Right ventricle myocardium superior (tissue), 1 donor: ENCODE results near the gene CSRP1. TPM values are rescaled to one million over a fixed set of nuclear protein-coding genes. Genes with fewer than 3 reads are reported as not detected.
"Not testable (repeated sequence)": the region's sequence is repeated elsewhere in the genome, so short reads cannot be mapped to it uniquely, and the experiment has no call there.

Experiments
- ATAC-seq: fragments of 200-7000 bp; cut with Tn5 transposase; one replicate; pipeline ENCODE4 v1.9.1; 2020; ENCODE audit warnings: mild to moderate bottlenecking; ENCODE audit not compliant: poor library complexity
- DNase-seq: peaks from one replicate; pipeline ENCODE4 v3.0.0-alpha.2; 2020
- intact Hi-C: fragments of 100-400 bp; cut with DNase I; formaldehyde crosslinking; loops from one replicate; pipeline ENCODE4 v1.11.2; 2022
- total RNA-seq: library from RNA; stranded (reverse); fragmentation: NEBNext Ultra II Directional; extraction: Animal tissue kit (Norgen Biotek cat#: 25700); gene quantifications from one replicate; pipeline ENCODE4 v1.2.1, GENCODE V29; 2021
- donor health status: DM: no; HTN: yes; CAD: no; lungs with severe emphysema.

The CSRP1 gene
- total RNA-seq, 1 donor from 2014 or later = 53.1 TPM

GRCh38 chr1:201486187-201486586 lies 20.7 kb downstream of the CSRP1 start:
- intact Hi-C loops = no loop called here
- DNase-seq (no peak), ATAC-seq (no peak)

DNA sequence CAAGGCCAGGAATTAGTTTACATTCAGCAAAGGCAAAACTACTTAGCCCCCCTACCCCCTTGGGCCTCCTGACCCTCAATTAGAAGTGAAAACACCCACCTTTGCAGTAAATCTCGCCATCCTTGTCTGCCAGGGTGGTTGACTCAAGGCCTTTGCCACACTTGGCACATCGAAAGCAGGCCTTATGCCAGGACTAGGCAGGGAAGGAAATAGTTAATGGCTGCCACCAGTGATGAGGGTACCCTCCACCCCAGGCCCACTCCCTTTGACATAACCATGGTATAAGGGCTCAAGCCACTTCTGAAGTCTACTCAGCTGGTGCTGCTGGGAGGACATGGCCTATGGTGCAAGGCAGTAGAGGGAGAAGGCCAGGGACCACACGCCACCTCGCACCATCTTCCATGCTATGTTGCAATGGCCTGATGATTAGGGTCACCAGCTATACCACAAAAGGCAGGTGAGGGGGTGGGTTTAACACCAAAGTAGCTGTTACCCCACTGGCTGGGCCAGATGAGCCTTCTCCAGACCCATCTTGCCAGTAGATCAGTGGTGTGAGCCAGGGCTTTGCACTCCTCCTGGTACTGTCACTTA lies 21.6 kb downstream of the CSRP1 start:
- DNase-seq = no peak
- intact Hi-C loops = no loop called here

DNA sequence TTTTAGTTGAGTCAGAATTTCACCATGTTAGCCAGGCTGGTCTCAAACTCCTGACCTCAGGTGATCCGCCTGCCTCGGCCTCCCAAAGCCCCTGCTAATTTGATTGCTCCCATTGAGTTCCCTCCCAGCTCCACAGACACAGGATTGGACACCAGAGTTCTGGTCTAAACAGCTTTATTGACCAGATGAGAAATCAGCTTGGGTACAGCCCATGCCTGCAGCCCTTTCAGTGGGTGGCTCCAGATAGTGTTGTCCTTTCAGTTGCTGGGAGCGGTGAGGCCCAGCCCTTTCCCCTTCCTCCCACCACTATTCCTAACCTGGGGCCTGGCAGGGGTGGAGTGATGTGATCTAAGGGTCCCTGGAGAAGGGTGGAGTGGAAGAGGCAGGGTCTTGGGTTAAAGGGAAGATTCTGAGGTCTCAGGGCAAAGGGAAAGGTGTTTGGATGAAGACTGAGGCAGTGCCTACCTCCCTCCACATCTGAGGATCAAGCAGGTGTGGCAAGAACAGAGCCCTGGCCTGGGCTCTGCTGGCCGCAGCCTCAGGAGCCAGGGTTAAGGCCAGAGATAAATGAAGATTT lies 23.5 kb downstream of the CSRP1 start:
- no peak for DNase-seq
- intact Hi-C loops = no loop called here
- no peak for ATAC-seq

More for the DNA sequence above, 21.6 kb downstream of the CSRP1 start:
- no peak for ATAC-seq

DNA sequence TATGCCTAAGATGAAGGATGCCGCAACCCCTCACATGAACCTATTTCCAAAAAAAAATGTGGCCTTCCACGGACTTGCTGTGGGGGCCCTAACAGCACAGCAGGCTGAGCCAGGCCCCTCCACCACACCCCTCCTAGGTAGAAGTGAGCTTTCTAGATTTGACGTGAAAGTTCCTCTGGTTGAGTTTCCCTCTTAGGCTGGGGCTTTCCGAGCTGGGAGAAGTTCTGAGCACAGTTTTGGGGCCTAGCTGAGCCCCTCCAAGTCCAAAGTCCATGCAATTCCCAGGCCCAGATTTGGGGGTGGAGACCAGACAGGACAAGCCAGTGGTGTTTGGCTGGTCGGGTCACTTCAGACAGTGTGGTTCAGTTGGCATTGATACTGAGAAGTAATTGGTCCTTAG lies 24.2 kb downstream of the CSRP1 start:
- DNase-seq = no peak
- no peak for ATAC-seq
- intact Hi-C loops = loop anchor here (1.0 kb wide), 1 partner anchor 31 kb away; no protein-coding TSS in a partner anchor

GRCh38 chr1:201481761-201482493 lies 25.0 kb downstream of the CSRP1 start:
- intact Hi-C loops = loop anchor here (1.0 to 2.0 kb wide), 2 partner anchors 31 to 33 kb away; no protein-coding TSS in a partner anchor
- DNase-seq (peak; percentile 89), ATAC-seq (peak; percentile 91)

- intact Hi-C loops = loop anchor here (2.0 kb wide), 1 partner anchor 32 kb away; no protein-coding TSS in a partner anchor
- ATAC-seq (peak; percentile 13), DNase-seq (no peak)
Measured at GRCh38 chr1:201481004-201481380, 25.9 kb downstream of the CSRP1 start.

DNA sequence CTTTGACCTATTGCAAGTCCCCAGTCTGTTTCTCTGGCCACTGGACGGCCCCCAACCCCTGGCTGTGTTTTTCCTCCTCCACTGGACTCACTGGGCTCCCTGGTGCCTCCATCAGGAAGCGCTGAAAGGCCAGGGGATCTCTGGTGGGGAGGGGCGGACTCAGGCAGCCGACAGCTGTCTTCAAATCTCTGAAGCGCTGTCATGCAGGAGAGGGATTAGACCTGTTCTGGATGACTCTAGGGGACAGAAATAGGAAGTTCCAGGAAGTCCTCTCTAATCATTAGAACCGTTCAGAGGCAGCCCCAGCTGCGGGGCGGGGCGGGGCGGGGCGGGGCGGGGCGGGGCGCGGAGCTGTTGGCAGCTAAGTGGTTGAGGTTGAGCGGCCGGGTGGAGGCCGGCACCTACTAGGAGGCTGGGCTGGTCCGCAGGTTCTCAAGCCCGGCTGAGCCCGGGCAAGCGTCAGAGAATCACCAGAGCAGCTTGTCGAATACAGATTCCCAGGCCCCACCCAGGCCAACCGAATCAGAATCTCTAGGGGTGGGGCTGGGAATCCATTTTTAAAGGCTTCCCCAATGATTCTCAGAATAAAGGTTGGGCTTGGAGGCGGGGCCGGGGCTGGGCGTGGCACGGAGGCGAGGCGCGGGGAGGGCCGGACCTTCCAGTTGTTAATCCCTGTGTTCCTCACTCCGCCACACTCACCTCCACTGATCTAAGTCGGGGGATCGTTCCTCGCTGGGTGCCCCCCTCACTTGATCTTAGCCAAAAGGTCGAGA lies 26.5 kb downstream of the CSRP1 start:
- DNase-seq = peak; percentile 87
- intact Hi-C loops = loop anchor here (2.0 kb wide), 1 partner anchor 32 kb away; no protein-coding TSS in a partner anchor
- ATAC-seq = peak; percentile 64

GRCh38 chr1:201479201-201479730 lies 27.7 kb downstream of the CSRP1 start:
- intact Hi-C loops = no loop called here
- ATAC-seq (no peak), DNase-seq (peak; percentile 45)

DNA sequence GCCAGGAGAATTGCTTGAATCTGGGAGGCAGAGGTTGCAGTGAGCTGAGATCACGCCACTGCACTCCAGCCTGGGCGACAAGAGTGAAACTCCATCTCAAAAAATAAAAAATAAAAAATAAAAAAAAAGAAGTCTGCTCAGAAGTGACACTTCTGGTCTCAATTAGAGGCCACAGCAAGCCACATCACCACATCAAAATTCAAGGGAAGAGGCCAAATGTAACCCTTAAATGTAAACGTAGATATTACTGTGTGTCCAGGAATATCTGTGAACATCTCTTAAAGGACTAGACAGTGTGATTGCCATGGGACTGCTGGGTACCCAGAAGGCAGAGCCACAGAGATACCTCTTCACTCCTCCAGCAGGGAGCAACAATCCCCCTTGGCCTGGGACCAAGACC lies 28.3 kb downstream of the CSRP1 start:
- ATAC-seq, DNase-seq, intact Hi-C loops: not testable (repeated sequence)

DNA sequence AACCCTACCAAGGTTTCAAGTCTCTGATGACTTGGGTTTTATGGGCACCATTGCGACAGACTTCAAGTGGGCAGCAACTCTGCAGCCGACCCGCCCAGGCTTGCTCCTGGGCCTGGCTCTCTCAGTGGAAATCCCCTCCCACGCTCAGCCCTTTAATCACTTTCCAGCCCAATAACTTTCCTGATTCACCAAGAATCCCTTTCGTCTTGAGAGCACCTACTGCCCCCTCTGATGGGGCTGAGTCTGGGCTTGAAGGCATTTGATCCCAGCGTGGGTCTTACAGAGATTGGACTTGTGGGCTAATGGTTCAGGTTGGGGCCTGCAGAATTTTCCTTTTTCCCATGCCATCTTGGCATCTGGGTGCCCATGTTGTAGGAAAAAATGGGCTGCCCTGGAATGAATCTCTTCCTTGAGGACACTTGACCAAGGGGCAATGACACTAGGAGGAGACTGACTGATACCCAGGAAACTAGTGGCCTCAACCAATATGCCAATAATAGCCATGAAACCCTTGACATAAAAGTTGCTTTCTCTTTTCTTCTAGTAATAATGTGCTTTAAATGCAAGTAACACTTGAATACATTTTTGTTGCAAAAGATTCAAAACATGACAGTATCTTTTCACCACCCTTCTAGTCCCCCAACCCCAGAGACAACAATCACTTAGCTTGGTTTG lies 30.1 kb downstream of the CSRP1 start:
- no peak for ATAC-seq
- no peak for DNase-seq
- intact Hi-C loops = no loop called here

DNA sequence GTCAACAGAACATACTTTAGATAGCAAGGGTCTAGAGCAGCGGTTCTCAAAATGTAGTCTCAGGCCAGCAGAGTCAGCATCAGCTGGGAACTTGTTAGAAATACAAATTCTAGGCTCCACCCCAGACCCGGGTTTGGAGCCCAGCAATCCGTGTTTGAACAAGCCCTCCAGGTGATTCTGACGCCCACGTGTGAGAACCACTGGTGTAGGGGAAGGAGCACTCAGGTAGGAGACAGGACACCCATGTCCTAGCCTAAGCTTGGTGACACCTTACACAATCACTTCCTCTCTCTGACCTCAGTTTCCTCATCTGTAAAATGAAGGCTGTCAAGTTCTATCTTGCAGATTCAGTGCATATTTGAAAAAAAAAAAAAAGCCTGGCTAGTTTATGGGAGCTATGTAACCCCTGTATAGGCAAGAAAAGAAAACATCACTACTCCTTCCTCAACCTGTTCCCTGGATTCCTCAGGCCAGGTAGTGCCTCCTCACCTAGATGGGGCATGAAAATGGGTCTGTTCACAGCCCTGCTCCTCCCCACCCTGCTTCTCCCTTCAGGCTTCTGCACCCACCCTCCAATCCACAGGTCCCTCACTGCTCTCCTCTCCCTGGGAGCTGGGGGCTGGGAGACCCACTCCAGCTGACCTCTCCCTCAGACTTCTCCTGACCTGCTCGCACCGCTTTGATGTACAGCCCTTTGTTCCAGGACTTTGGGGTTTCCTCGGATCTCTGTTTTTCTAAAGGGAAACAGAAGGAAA lies 30.8 kb downstream of the CSRP1 start:
- no peak for ATAC-seq

GRCh38 chr1:201475130-201475529 lies 31.8 kb downstream of the CSRP1 start:
- intact Hi-C loops = no loop called here
- no peak for DNase-seq
- no peak for ATAC-seq

More for the DNA sequence above, 30.8 kb downstream of the CSRP1 start:
- intact Hi-C loops = no loop called here
- no peak for DNase-seq

DNA sequence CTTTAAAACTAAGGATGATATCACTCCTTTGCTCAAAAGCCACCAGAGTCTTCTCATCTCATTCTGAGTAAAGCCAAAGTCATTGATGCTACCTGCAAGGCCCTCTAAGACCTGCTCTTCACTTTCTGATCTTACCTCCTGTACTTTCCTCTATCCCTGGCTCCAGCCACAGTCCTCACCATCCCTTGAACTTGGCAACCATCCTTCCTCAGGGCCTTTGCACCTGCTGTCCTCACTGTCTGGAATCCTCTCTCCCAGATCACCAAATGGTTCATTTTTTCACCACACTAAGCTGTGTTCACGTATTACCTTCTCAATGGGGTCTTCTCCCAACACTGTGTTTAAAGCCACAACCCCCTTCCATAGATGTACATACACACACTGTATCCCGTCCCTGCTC lies 33.6 kb downstream of the CSRP1 start:
- DNase-seq (no peak), ATAC-seq (no peak)
- intact Hi-C loops = no loop called here

DNA sequence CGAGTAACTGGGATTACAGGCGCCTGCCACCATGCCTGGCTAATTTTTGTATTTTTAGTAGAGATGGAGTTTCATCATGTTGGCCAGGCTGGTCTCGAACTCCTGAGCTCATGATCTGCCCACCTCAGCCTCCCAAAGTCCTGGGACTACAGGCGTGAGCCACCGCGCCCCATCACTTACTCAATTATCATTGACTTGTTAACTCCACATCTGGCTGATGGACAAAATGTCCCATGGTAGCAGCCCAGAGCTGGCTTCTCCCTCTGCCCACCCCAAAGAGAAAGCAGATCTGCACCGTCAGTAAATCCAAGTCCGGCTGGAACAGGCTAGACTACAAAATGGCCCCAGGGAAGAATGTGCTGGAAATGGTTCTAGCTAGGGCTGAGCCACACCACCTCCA lies 34.6 kb downstream of the CSRP1 start:
- DNase-seq, intact Hi-C loops, ATAC-seq: not testable (repeated sequence)

DNA sequence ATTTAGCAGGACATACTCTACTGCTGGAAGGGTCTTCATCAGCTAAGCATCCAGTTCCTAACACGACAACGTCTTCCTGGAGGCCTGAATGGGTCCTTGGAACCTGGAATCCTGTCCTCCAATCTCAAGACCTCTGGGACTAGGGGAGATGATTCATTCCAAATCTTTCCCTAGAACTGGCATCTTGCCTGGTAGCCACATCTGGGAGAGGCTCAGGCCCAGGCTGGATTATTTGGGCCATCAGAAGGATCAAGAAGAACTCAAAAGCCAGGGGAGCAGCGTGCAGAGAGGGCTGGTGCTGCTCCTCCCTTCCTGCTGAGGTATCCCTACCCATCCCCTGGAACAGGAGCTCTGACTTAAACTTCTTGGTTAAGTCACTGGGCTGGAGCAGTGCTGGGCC lies 35.2 kb downstream of the CSRP1 start:
- intact Hi-C loops = no loop called here
- ATAC-seq (peak; percentile 25), DNase-seq (no peak)

DNA sequence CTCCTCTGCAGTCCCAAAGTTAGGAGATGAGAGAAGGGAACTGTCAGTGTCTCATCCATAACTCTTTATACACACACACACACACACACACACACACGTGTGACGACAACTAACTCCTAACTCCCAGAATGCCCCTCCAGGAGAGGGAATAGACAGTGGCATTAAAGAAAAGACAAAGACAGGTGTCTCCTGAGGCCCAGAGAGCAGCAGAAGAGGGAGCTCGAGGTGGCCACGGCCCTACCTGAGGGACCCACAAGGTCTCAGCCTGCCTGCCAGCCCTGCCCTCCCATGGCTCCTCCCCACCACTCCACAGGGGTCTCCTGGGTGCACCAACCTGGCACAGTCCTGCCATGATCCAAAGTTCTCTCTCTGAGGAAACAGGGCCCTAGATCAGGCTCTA lies 36.3 kb downstream of the CSRP1 start:
- no peak for ATAC-seq
- DNase-seq = no peak
- intact Hi-C loops = no loop called here

GRCh38 chr1:201469645-201470074 lies 37.3 kb downstream of the CSRP1 start:
- intact Hi-C loops = no loop called here
- ATAC-seq (peak; percentile 11), DNase-seq (no peak)
